Measurements from ENCODE around the gene FAM200C.

- no peak for TF ChIP-seq ELF4 (IDR thresholded peaks at IDR 0.05)
- no peak for TF ChIP-seq SUZ12 (IDR thresholded peaks at IDR 0.05)
- no peak for TF ChIP-seq FOXA1 (IDR thresholded peaks at IDR 0.05)
- no peak for TF ChIP-seq SP1 (IDR thresholded peaks at IDR 0.05)
- no peak for TF ChIP-seq L3MBTL2 (conservative IDR thresholded peaks at IDR 0.05)
- no peak for TF ChIP-seq FOXM1 (IDR thresholded peaks at IDR 0.05; ENCODE audit: borderline replicate concordance)
These were observed 12.4 kb downstream of the FAM200C start for GRCh38 chr5:160387445-160387844.
